ENCODE measurements around the gene IDH3B.

IDH3B gene

GRCh38 chr20:2612073-2612472 is 51.9 kb downstream of the IDH3B start:
- DNase-seq = no peak

- DNase-seq = no peak
Measured at GRCh38 chr20:2610941-2611720, 52.9 kb downstream of the IDH3B start.

- no peak for DNase-seq
Measured at GRCh38 chr20:2610326-2610725, 53.7 kb downstream of the IDH3B start.

All from SW 1271 (cell line).